Coronary artery (tissue), 2 donors: ENCODE results near the gene SARS2.
"Not testable (repeated sequence)": the region's sequence is repeated elsewhere in the genome, so short reads cannot be mapped to it uniquely, and the experiment has no call there.

Experiments
- DNase-seq: peaks from one replicate; pipeline ENCODE4 v3.0.0-alpha.2; 2017; ENCODE audit warnings: low spot score
- H3K27ac ChIP-seq, 2 donors: fragments of 200-600 bp; sonication (generic); one replicate each; pipeline ENCODE4 v1.5.1; 2016 to 2019
- H3K4me3 ChIP-seq: fragments of 200-600 bp; sonication (generic); 2 replicates; pipeline ENCODE4 v1.5.1; 2016; ENCODE audit warnings: mild to moderate bottlenecking, moderate library complexity
- TF ChIP-seq, protein P1 (sequence below): fragments of 200-600 bp; sonication (generic); IDR thresholded peaks from one replicate; pipeline ENCODE4 v1.5.1; 2019; ENCODE audit warnings: antibody characterized with exemption

SARS2 gene

DNA sequence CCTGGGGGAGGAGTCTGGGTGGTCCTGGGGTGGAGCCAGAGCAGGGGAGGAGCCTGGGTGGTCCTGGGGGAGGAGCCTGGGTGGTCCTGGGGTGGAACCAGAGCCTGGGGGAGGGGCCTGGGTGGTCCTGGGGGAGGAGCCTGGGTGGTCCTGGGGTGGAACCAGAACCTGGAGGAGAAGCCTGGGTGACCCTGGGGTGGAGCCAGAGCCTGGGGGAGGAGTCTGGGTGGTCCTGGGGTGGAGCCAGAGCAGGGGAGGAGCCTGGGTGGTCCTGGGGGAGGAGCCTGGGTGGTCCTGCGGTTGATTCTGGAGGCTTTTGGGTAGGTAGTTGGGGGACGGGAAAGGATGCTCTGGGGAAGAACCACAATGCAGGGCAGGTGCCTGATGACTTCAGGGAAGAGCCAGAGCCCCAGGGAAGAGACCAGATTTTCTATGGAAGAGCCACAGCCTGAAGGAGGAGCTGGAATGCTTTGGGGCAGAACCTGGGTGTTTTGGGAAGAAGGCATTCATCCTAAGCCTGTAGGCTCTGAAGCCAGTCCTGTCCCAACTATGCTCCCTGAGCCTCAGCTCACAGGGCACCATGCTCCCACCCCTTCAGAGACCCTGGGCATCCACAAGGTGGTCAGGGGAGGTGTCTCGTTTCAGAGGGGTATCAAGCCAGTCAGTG, 15.1 kb upstream of the SARS2 start:
- Histone ChIP-seq H3K4me3 (no peak overlapping the region), H3K27ac (no peak overlapping the region)
- TF ChIP-seq, protein P1, sequence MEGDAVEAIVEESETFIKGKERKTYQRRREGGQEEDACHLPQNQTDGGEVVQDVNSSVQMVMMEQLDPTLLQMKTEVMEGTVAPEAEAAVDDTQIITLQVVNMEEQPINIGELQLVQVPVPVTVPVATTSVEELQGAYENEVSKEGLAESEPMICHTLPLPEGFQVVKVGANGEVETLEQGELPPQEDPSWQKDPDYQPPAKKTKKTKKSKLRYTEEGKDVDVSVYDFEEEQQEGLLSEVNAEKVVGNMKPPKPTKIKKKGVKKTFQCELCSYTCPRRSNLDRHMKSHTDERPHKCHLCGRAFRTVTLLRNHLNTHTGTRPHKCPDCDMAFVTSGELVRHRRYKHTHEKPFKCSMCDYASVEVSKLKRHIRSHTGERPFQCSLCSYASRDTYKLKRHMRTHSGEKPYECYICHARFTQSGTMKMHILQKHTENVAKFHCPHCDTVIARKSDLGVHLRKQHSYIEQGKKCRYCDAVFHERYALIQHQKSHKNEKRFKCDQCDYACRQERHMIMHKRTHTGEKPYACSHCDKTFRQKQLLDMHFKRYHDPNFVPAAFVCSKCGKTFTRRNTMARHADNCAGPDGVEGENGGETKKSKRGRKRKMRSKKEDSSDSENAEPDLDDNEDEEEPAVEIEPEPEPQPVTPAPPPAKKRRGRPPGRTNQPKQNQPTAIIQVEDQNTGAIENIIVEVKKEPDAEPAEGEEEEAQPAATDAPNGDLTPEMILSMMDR, result no peak
- no peak for DNase-seq

DNA sequence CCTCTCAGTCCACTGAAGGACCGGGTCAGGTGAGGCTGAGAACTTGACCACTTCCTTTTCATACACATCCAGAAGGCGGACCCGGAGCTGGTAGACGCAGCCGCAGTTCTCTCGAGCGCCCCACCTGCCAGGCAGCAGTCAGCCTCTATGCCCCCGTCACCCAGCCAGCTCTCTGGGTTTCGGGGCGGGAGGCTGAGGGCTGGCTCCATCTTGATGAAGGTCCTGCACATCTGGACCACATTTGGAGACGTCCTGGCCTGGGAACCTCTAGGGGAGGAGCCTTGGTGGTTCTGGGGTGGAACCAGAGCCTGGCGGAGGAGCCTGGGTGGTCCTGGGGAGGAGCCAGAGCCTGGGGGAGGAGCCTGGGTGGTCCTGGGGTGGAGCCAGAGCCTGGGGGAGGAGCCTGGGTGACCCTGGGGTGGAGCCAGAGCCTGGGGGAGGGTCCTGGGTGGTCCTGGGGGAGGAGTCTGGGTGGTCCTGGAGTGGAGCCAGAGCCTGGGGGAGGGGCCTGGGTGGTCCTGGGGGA, 14.5 kb upstream of the SARS2 start:
- DNase-seq, result no peak
- TF ChIP-seq, protein P1, result no peak
- H3K4me3 ChIP-seq, result no peak overlapping the region
- H3K27ac ChIP-seq, result no peak overlapping the region

- Histone ChIP-seq H3K27ac (no peak overlapping the region), H3K4me3 (no peak overlapping the region)
- TF ChIP-seq, protein P1, result no peak
- no peak for DNase-seq
Observed at GRCh38 chr19:38942471-38943181, 12.1 kb upstream of the SARS2 start.

DNA sequence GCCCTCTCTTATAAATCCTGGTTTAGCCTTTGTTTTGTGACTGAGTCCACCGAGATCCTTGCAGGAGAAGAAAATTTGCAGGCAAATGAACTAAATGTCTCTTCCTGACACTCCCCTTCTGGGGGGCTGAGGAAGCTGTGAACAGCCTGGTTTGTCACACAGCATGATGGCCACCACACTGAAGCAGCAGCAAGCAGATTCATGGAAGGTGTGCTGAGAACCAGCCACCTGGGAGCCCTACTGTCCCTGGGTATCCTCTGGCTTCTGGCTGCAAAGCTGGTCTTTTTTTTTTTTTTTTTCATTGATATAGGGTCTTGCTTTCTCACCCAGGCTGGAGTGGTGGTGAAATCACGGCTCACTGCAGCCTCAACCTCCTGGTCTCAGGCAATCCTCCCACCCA, 11.4 kb upstream of the SARS2 start:
- DNase-seq, result no peak
- Histone ChIP-seq H3K27ac (no peak overlapping the region), H3K4me3 (no peak overlapping the region)
- TF ChIP-seq, protein P1, result no peak

GRCh38 chr19:38941466-38941865, 10.9 kb upstream of the SARS2 start:
- not testable (repeated sequence) for H3K4me3 ChIP-seq, DNase-seq, H3K27ac ChIP-seq

- TF ChIP-seq, protein P1, result no peak
- H3K4me3 ChIP-seq, result no peak overlapping the region
- DNase-seq, result no peak
- H3K27ac ChIP-seq, result no peak overlapping the region
Observed at GRCh38 chr19:38939957-38940356, 9.4 kb upstream of the SARS2 start.

DNA sequence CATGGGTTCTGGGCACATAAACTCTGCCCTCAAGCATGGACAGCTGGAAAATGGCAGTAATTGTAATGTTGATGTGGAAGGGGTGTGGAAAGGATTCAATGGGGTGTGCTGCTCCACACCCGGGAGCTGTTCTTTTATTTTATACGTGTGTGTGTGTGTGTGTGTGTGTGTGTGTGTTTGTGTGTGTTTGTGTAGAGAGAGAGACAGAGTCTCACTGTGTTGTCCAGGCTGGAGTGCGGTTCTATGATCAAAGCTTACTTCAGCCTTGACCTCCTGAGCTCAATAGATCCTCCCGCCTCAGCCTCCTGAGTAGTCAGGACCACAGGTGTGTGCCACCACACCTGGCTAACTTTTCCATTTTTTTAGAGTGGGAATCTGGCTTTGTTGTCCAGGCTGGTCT, 3.0 kb upstream of the SARS2 start:
- TF ChIP-seq, protein P1, result no peak
- DNase-seq, result no peak

More for the DNA sequence above, 3.0 kb upstream of the SARS2 start:
- no peak overlapping the region for H3K27ac ChIP-seq
- H3K4me3 ChIP-seq, result no peak overlapping the region
